NB4 (cell line): Measurements from ENCODE around the gene GPC1.

Experiments
- DNase-seq: peaks from one replicate; pipeline ENCODE4 v3.0.0; 2010; ENCODE audit warnings: low read depth
- H3K4me3 ChIP-seq: one replicate; pipeline ENCODE4 v1.5.1; 2011; ENCODE audit warnings: mild to moderate bottlenecking, low read depth, low read length, moderate library complexity
- MYC ChIP-seq: IDR thresholded peaks from 2 replicates; pipeline ENCODE4 v1.6.1; 2011; ENCODE audit warnings: low read depth, low read length
- POLR2A ChIP-seq: IDR thresholded peaks from 2 replicates; pipeline ENCODE4 v1.6.1; 2011; ENCODE audit warnings: mild to moderate bottlenecking; ENCODE audit not compliant: insufficient read length; ENCODE audit errors: extremely low read depth
- TF ChIP-seq, protein P1 (sequence below): IDR thresholded peaks from one replicate; pipeline ENCODE4 v1.5.1; 2012; ENCODE audit warnings: low read depth, low read length
- TF ChIP-seq, protein P2 (sequence below): IDR thresholded peaks from 2 replicates; pipeline ENCODE4 v1.6.1; 2011; ENCODE audit warnings: low read depth, low read length

Gene GPC1

DNA sequence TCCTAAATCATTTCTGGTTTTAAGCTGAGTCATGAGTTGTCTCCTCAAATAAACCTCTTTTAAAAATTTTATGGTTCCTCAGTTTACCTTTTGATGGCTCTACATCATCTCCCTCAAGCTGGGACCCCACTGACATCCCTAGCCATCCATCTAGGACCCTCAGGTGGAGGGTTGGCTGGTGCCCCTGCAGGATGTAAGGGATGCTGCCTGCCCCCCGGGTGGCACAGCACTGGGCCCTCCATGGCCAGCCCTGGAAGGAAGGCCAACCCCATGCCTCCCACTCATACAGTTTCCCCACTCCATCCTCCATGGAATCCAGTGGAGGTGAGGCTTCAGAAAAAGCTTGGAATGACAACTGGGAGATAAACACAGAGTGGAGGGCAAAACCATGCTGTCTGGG lies 17.2 kb upstream of the GPC1 start:
- DNase-seq = no peak
- TF ChIP-seq, protein P1, sequence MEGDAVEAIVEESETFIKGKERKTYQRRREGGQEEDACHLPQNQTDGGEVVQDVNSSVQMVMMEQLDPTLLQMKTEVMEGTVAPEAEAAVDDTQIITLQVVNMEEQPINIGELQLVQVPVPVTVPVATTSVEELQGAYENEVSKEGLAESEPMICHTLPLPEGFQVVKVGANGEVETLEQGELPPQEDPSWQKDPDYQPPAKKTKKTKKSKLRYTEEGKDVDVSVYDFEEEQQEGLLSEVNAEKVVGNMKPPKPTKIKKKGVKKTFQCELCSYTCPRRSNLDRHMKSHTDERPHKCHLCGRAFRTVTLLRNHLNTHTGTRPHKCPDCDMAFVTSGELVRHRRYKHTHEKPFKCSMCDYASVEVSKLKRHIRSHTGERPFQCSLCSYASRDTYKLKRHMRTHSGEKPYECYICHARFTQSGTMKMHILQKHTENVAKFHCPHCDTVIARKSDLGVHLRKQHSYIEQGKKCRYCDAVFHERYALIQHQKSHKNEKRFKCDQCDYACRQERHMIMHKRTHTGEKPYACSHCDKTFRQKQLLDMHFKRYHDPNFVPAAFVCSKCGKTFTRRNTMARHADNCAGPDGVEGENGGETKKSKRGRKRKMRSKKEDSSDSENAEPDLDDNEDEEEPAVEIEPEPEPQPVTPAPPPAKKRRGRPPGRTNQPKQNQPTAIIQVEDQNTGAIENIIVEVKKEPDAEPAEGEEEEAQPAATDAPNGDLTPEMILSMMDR = no peak
- TF ChIP-seq MYC (no peak), POLR2A (no peak)
- TF ChIP-seq, protein P2, sequence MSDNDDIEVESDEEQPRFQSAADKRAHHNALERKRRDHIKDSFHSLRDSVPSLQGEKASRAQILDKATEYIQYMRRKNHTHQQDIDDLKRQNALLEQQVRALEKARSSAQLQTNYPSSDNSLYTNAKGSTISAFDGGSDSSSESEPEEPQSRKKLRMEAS = no peak
- H3K4me3 ChIP-seq = no peak overlapping the region

DNA sequence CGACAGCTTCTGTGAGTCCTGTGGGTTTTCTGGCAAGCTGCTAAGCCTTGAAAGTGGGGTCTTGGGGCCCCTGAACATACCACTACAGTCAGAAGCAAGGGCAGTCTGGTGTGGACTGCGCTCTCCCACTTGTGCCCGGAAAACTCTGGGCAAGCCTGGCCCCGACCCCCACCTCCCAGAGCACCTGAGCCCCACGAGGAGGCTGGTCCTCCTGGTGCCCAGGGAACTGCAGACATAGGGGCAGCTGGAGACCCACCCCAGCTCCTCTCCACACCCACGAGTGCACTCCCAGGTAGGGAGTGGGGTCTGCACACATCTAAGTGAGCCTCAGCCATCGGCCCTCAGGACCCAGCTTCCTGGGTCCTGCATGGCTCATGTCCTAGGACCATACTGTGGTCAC lies 16.2 kb upstream of the GPC1 start:
- H3K4me3 ChIP-seq = no peak overlapping the region
- DNase-seq = no peak
- TF ChIP-seq, protein P1 = no peak
- TF ChIP-seq MYC = no peak
- TF ChIP-seq, protein P2 = no peak
- no peak for TF ChIP-seq POLR2A

DNA sequence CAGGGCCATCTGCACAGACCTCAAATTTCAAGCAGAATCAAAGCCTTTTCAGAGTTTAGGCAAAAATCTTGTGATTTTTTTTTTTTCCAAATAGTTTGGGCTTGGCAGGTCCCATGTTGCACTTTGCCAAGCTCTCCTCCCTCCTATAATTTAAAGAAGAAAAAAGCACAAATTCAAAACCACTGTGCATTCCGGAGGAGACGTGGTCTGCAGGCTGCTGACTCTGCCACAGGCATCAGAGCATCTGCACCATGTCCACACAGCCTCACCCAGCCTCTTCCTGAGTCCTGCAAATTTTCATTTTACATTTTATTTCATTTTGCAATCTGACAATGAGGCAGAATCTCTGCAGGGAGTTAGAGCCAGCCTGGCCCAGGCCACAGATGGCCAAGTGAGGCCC lies 15.7 kb upstream of the GPC1 start:
- no peak for DNase-seq
- H3K4me3 ChIP-seq = no peak overlapping the region
- TF ChIP-seq, protein P2 = no peak
- TF ChIP-seq, protein P1 = no peak
- TF ChIP-seq MYC (no peak), POLR2A (no peak)

DNA sequence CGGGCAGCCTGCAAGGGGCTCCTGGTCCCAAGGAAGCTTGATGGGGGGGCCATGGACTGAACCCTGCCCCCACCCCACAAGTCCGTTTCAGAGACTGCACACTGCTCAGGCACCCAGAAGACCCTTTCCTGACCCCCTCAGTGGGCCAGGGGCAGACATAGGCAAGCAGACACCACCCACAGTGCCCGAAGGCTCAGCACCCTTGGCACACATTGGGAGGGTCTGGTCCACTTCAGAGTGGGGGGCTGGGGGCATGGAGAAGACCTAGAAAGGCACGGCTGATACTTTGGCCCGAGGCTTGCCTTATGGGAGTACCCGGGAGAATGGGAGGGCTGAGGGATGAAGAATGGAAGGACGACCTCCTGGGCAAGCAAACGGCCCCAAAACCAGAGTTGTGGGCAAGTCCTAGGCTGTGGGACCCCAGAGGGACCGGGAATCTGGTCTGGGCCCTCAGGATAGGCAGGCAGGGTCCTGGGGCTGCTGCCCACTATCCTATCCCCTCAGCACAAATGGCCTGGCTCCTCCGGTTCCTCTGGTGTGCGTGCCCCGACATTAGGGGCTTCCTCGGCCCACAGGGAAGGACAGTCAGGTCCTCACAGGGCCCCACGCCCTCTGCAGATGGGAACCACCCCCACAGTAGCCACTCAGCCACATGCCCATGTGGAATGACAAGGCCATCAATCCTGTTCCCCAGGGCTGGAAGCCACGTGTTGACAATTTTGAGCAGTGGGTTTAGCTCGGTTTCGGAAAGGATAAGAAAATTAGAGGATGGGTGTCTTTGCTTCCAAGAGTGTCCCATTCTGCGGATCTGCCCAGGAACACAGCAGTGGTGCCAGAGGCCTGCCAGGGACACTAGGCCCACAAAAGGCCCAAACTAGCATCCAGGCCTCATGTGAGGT lies 15.0 kb upstream of the GPC1 start:
- no peak overlapping the region for H3K4me3 ChIP-seq
- TF ChIP-seq, protein P2 = no peak
- TF ChIP-seq, protein P1 = no peak
- no peak for TF ChIP-seq POLR2A
- TF ChIP-seq MYC = no peak
- DNase-seq = no peak

DNA sequence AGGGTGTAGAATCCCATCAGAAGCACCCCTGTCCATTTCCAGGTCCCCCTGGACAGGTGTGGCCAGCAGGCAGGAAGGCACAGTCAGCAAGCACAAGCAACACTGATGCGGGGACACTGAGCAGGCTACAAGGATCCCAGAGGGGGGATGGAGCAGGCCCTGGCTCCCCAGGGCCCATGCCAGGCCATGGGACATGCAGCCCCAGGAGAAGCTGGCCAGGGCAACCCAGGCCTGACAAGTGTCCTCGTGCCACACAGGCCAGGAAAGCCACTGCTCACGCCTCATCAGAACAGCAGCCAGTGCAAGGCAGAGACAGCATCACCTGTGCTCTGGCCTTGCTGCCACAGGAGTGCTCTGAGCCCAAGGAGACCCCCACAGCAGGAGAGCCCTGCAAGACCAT lies 14.1 kb upstream of the GPC1 start:
- no peak overlapping the region for H3K4me3 ChIP-seq
- TF ChIP-seq POLR2A = no peak
- TF ChIP-seq, protein P2 = no peak

DNA sequence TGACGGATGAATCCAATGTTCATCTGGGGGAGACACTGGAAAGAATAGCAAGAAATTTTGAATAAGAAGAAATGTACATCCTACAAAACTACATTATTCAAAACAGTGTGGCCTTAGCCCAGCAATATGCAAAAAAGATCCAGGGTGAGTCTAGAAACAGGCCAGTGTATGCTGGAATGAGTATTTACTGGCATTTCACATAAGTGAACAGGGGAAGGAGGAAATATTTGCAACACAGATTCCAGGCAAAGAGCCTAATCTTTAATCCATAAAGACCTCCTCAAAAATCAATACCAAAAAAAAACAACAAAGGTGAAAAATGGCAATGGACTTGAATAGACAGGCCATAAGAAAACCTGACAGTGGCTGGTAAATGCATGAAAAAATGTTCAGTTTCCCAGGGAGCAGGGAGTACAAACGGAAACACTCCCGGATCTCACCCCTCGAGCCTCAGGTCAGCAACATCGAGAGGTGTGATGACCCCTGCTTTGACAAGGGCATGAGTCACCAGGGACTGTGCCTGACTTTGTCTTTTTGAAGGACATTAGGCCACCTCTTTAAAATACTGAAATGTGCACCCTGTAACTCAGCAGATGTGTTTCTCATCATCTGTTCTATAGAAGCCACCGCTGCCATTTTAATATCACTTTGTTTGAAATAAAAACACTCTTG lies 12.7 kb upstream of the GPC1 start:
- no peak for DNase-seq
- TF ChIP-seq, protein P1 = no peak
- no peak for TF ChIP-seq POLR2A
- TF ChIP-seq, protein P2 = no peak
- no peak for TF ChIP-seq MYC
- H3K4me3 ChIP-seq = no peak overlapping the region

More for the DNA sequence above, 14.1 kb upstream of the GPC1 start:
- DNase-seq = no peak
